ENCODE results near the gene SYNE3.

Gene SYNE3

GRCh38 chr14:95509495-95509894 is 7.0 kb downstream of the SYNE3 start:
- in situ Hi-C loops (cut with MboI; ENCODE audit: low sequenced_read_pairs) = no loop called here

GRCh38 chr14:95508377-95508776 is 8.1 kb downstream of the SYNE3 start:
- in situ Hi-C loops (cut with MboI; ENCODE audit: low sequenced_read_pairs) = no loop called here

- in situ Hi-C loops (cut with MboI; ENCODE audit: low sequenced_read_pairs) = no loop called here
Measured at GRCh38 chr14:95507701-95508103, 8.7 kb downstream of the SYNE3 start.

- in situ Hi-C loops (cut with MboI; ENCODE audit: low sequenced_read_pairs) = no loop called here
Measured at GRCh38 chr14:95507174-95507573, 9.3 kb downstream of the SYNE3 start.

- in situ Hi-C loops (cut with MboI; ENCODE audit: low sequenced_read_pairs) = no loop called here
Measured at GRCh38 chr14:95505030-95505589, 11.3 kb downstream of the SYNE3 start.

GRCh38 chr14:95504135-95505029 is 12.1 kb downstream of the SYNE3 start:
- in situ Hi-C loops (cut with MboI; ENCODE audit: low sequenced_read_pairs) = no loop called here

GRCh38 chr14:95503365-95504134 is 12.9 kb downstream of the SYNE3 start:
- in situ Hi-C loops (cut with MboI; ENCODE audit: low sequenced_read_pairs) = no loop called here

- in situ Hi-C loops (cut with MboI; ENCODE audit: low sequenced_read_pairs) = no loop called here
Measured at GRCh38 chr14:95502381-95502950, 14.0 kb downstream of the SYNE3 start.

- in situ Hi-C loops (cut with MboI; ENCODE audit: low sequenced_read_pairs) = no loop called here
Measured at GRCh38 chr14:95500772-95501401, 15.6 kb downstream of the SYNE3 start.

- in situ Hi-C loops (cut with MboI; ENCODE audit: low sequenced_read_pairs) = no loop called here
Measured at GRCh38 chr14:95500201-95500681, 16.2 kb downstream of the SYNE3 start.

GRCh38 chr14:95499354-95499750 is 17.1 kb downstream of the SYNE3 start:
- in situ Hi-C loops (cut with MboI; ENCODE audit: low sequenced_read_pairs) = no loop called here

- in situ Hi-C loops (cut with MboI; ENCODE audit: low sequenced_read_pairs) = no loop called here
Measured at GRCh38 chr14:95498622-95499353, 17.7 kb downstream of the SYNE3 start.

- in situ Hi-C loops (cut with MboI; ENCODE audit: low sequenced_read_pairs) = no loop called here
Measured at GRCh38 chr14:95497561-95498011, 18.9 kb downstream of the SYNE3 start.

GRCh38 chr14:95496690-95497259 is 19.7 kb downstream of the SYNE3 start:
- in situ Hi-C loops (cut with MboI; ENCODE audit: low sequenced_read_pairs) = no loop called here

GRCh38 chr14:95496111-95496681 is 20.3 kb downstream of the SYNE3 start:
- in situ Hi-C loops (cut with MboI; ENCODE audit: low sequenced_read_pairs) = no loop called here

- in situ Hi-C loops (cut with MboI; ENCODE audit: low sequenced_read_pairs) = no loop called here
Measured at GRCh38 chr14:95495538-95496025, 20.9 kb downstream of the SYNE3 start.

GRCh38 chr14:95495076-95495475 is 21.4 kb downstream of the SYNE3 start:
- in situ Hi-C loops (cut with MboI; ENCODE audit: low sequenced_read_pairs) = no loop called here

GRCh38 chr14:95494456-95494855 is 22.0 kb downstream of the SYNE3 start:
- in situ Hi-C loops (cut with MboI; ENCODE audit: low sequenced_read_pairs) = no loop called here

- in situ Hi-C loops (cut with MboI; ENCODE audit: low sequenced_read_pairs) = no loop called here
Measured at GRCh38 chr14:95493976-95494375, 22.5 kb downstream of the SYNE3 start.
